GM23338 (cell line): ENCODE measurements around the gene TMEM125. TPM values are rescaled to one million over a fixed set of nuclear protein-coding genes. Genes with fewer than 3 reads are reported as not detected.

Source experiments
- ATAC-seq: fragments of 200-7000 bp; cut with Tn5 transposase; 3 replicates; pipeline ENCODE4 v1.9.1; 2020
- DNase-seq: peaks from one replicate; pipeline ENCODE4 v3.0.0-alpha.2; 2015; ENCODE audit warnings: low spot score
- H2AFZ ChIP-seq: fragments of 200-600 bp; sonication (generic); 2 replicates; pipeline ENCODE4 v1.8.0; 2016; ENCODE audit warnings: antibody characterized with exemption, mild to moderate bottlenecking, moderate library complexity
- H3F3A ChIP-seq: fragments of 200-600 bp; sonication (generic); replicated peaks from 2 replicates; pipeline ENCODE4 v1.8.0; 2017; ENCODE audit warnings: antibody characterized with exemption, mixed run types, low read depth
- H3K27ac ChIP-seq: fragments of 200-600 bp; sonication (generic); 2 replicates; pipeline ENCODE4 v1.6.1; 2016; ENCODE audit warnings: low read depth
- H3K27me3 ChIP-seq: fragments of 200-600 bp; sonication (generic); 2 replicates; pipeline ENCODE4 v1.8.0; 2016; ENCODE audit warnings: mild to moderate bottlenecking, mixed run types, moderate library complexity; ENCODE audit not compliant: insufficient read depth
- H3K36me3 ChIP-seq: fragments of 200-600 bp; sonication (generic); 2 replicates; pipeline ENCODE4 v1.8.0; 2016; ENCODE audit warnings: mild to moderate bottlenecking; ENCODE audit not compliant: insufficient read depth
- H3K4me1 ChIP-seq: fragments of 200-600 bp; sonication (generic); 2 replicates; pipeline ENCODE4 v1.8.0; 2016; ENCODE audit warnings: mild to moderate bottlenecking, moderate library complexity; ENCODE audit not compliant: insufficient read depth
- H3K4me2 ChIP-seq: fragments of 200-600 bp; sonication (generic); 2 replicates; pipeline ENCODE4 v1.7.1; 2017; ENCODE audit warnings: mixed run types
- H3K4me3 ChIP-seq: fragments of 200-600 bp; sonication (generic); 2 replicates; pipeline ENCODE4 v1.6.1; 2016; ENCODE audit warnings: mixed run types
- H3K79me2 ChIP-seq: fragments of 200-600 bp; sonication (generic); replicated peaks from 2 replicates; pipeline ENCODE4 v1.8.0; 2017; ENCODE audit warnings: mild to moderate bottlenecking; ENCODE audit not compliant: insufficient read depth
- H3K9me2 ChIP-seq: fragments of 200-600 bp; sonication (generic); 2 replicates; pipeline ENCODE4 v1.8.0; 2017; ENCODE audit not compliant: insufficient read depth
- H4K20me1 ChIP-seq: fragments of 200-600 bp; sonication (generic); replicated peaks from 2 replicates; pipeline ENCODE4 v1.8.0; 2017; ENCODE audit warnings: mild to moderate bottlenecking; ENCODE audit not compliant: insufficient read depth
- H3K27ac Mint-ChIP-seq: 2 replicates; pipeline ENCODE4 v1.8.0; 2020; ENCODE audit warnings: inconsistent platforms, mild to moderate bottlenecking, moderate library complexity, mixed read lengths
- H3K27me3 Mint-ChIP-seq: 3 replicates; pipeline ENCODE4 v1.8.0; 2022; ENCODE audit warnings: low read depth, mild to moderate bottlenecking, moderate library complexity, mixed read lengths, inconsistent platforms; ENCODE audit not compliant: insufficient read depth, poor library complexity
- H3K36me3 Mint-ChIP-seq: 3 replicates; pipeline ENCODE4 v1.8.0; 2021; ENCODE audit warnings: low read depth, mild to moderate bottlenecking, inconsistent platforms, moderate library complexity, mixed read lengths
- H3K4me1 Mint-ChIP-seq: 3 replicates; pipeline ENCODE4 v1.8.0; 2020; ENCODE audit warnings: mild to moderate bottlenecking, inconsistent platforms, mixed read lengths
- H3K4me3 Mint-ChIP-seq: 3 replicates; pipeline ENCODE4 v1.8.0; 2021; ENCODE audit warnings: moderate library complexity, mild to moderate bottlenecking, inconsistent platforms, mixed read lengths
- H3K9me3 Mint-ChIP-seq: 3 replicates; pipeline ENCODE4 v1.8.0; 2020; ENCODE audit warnings: moderate library complexity, mild to moderate bottlenecking, inconsistent platforms, mixed read lengths
- CREB1 ChIP-seq: fragments of 250-450 bp; sonication (Bioruptor Pico); IDR thresholded peaks from 2 replicates; pipeline ENCODE4 v1.5.0; 2020; ENCODE audit warnings: low read depth, mild to moderate bottlenecking, moderate library complexity
- CTCF ChIP-seq, 2 experiments: fragments of 200-600 bp in 1 of 2; sonication (generic) in 1 of 2; conservative IDR thresholded peaks; 2 replicates each; pipeline versions ENCODE4 v1.5.1 to v1.6.1; 2016 to 2017; ENCODE audit warnings: antibody characterized with exemption in 2 of 2, low read depth in 2 of 2, mild to moderate bottlenecking in 2 of 2, moderate library complexity in 1 of 2
- EZH2 ChIP-seq: fragments of 200-600 bp; sonication (generic); IDR thresholded peaks from one replicate; pipeline ENCODE4 v1.8.0; 2017; ENCODE audit warnings: antibody characterized with exemption, mild to moderate bottlenecking, low read depth; ENCODE audit not compliant: unreplicated experiment
- EZH2phosphoT487 ChIP-seq: fragments of 200-600 bp; sonication (generic); IDR thresholded peaks from one replicate; pipeline ENCODE4 v1.8.1; 2018; ENCODE audit warnings: antibody characterized with exemption; ENCODE audit not compliant: unreplicated experiment
- JUNB ChIP-seq: IDR thresholded peaks from one replicate; pipeline ENCODE4 v1.6.1; 2016; ENCODE audit warnings: antibody characterized with exemption; ENCODE audit not compliant: unreplicated experiment
- NANOG ChIP-seq: IDR thresholded peaks from 2 replicates; pipeline ENCODE4 v1.6.1; 2016; ENCODE audit warnings: antibody characterized with exemption, borderline replicate concordance
- POLR2AphosphoS5 ChIP-seq: IDR thresholded peaks from 2 replicates; pipeline ENCODE4 v1.6.1; 2016; ENCODE audit warnings: antibody characterized with exemption, low read depth
- STAT1 ChIP-seq: IDR thresholded peaks from one replicate; pipeline ENCODE4 v1.6.1; 2016; ENCODE audit warnings: antibody characterized with exemption; ENCODE audit not compliant: unreplicated experiment
- ZNF114 ChIP-seq: fragments of 250-450 bp; sonication (Bioruptor Pico); IDR thresholded peaks from 2 replicates; pipeline ENCODE4 v1.5.0; 2020; ENCODE audit warnings: mild to moderate bottlenecking, moderate library complexity
- ZNF331 ChIP-seq: fragments of 250-450 bp; sonication (Bioruptor Pico); IDR thresholded peaks from 2 replicates; pipeline ENCODE4 v1.5.0; 2020; ENCODE audit warnings: low read depth, mild to moderate bottlenecking, moderate library complexity
- polyA plus RNA-seq: library from polyadenylated mRNA; unstranded; fragments of >200 nt; fragmentation: Nextera tagmentation; extraction: Ambion mirVana; gene quantifications from 2 replicates; pipeline ENCODE4 v1.2.1, GENCODE V29; 2016
- total RNA-seq: library from RNA; depleted of rRNA; stranded (reverse); fragments of >200 nt; shearing (Covaris generic); gene quantifications from 2 replicates; pipeline ENCODE4 v1.2.3, GENCODE V29; 2014
- TF ChIP-seq, protein P1 (sequence below): IDR thresholded peaks from 2 replicates; pipeline ENCODE4 v1.6.1; 2016; ENCODE audit warnings: antibody characterized with exemption
- TF ChIP-seq, protein P2 (sequence below): fragments of 250-450 bp; sonication (Bioruptor Pico); IDR thresholded peaks from 2 replicates; pipeline ENCODE4 v1.5.0; 2020; ENCODE audit warnings: mild to moderate bottlenecking, moderate library complexity
- TF ChIP-seq, protein P3 (sequence below): IDR thresholded peaks from one replicate; pipeline ENCODE4 v1.6.1; 2018; ENCODE audit warnings: antibody characterized with exemption; ENCODE audit not compliant: unreplicated experiment

Gene TMEM125
- total and polyA plus RNA-seq, 2 experiments from 2014 or later, result 16.8 to 39.3 TPM

DNA sequence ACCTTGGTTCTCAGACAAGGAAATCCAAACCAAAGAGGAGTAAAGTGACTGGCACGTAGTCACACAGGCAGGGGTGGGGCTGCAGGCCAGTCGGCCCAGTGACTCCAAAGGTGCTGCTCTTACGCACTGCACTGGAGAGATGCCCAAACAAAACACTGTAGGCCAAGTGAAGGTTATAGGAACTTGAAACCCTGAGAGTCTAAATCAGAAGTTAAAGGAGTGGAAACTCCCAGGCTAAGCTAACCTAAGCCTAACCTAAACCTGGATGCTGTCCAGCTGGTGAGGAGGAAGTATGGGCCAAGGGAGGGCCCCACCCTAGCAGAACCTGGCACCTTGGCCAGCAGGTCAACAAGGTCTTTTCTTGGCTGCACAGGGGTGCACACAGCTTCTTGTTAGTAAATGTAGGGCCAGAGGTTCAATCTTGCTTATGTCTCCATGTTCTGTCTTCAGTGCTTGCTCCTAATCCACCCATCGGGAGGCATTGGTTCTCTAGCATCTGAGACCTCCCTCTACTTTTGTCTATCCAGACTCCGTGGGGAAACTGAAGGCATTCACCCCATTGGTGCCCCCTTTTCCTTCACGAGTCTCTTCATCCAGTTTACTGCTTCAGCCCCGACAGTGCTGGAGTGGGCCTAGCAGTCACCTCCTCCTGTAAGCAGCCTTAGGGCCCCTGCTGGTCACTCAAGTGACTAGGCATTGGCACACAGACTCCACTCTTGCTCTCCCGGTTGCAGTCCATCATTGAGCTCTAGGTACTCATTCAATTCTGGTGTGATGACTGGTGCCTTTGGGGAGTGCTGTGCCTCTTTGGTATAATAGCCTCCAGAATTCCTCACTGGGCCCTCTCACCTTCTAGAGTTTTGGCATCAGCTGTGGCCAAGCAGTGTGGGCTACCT, 12.9 kb upstream of the TMEM125 start:
- TF ChIP-seq, protein P1, sequence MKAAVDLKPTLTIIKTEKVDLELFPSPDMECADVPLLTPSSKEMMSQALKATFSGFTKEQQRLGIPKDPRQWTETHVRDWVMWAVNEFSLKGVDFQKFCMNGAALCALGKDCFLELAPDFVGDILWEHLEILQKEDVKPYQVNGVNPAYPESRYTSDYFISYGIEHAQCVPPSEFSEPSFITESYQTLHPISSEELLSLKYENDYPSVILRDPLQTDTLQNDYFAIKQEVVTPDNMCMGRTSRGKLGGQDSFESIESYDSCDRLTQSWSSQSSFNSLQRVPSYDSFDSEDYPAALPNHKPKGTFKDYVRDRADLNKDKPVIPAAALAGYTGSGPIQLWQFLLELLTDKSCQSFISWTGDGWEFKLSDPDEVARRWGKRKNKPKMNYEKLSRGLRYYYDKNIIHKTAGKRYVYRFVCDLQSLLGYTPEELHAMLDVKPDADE, result no peak
- TF ChIP-seq ZNF331 (CRISPR knock-in tag) (no peak), NANOG (no peak), POLR2AphosphoS5 (no peak), CTCF (conservative IDR thresholded peaks at IDR 0.05; ENCODE audit: low read depth in 2 of 2) (no peak), ZNF114 (CRISPR knock-in tag) (no peak), EZH2 (no peak), JUNB (no peak), STAT1 (no peak), CREB1 (CRISPR knock-in tag) (no peak), EZH2phosphoT487 (no peak)
- TF ChIP-seq, protein P2, sequence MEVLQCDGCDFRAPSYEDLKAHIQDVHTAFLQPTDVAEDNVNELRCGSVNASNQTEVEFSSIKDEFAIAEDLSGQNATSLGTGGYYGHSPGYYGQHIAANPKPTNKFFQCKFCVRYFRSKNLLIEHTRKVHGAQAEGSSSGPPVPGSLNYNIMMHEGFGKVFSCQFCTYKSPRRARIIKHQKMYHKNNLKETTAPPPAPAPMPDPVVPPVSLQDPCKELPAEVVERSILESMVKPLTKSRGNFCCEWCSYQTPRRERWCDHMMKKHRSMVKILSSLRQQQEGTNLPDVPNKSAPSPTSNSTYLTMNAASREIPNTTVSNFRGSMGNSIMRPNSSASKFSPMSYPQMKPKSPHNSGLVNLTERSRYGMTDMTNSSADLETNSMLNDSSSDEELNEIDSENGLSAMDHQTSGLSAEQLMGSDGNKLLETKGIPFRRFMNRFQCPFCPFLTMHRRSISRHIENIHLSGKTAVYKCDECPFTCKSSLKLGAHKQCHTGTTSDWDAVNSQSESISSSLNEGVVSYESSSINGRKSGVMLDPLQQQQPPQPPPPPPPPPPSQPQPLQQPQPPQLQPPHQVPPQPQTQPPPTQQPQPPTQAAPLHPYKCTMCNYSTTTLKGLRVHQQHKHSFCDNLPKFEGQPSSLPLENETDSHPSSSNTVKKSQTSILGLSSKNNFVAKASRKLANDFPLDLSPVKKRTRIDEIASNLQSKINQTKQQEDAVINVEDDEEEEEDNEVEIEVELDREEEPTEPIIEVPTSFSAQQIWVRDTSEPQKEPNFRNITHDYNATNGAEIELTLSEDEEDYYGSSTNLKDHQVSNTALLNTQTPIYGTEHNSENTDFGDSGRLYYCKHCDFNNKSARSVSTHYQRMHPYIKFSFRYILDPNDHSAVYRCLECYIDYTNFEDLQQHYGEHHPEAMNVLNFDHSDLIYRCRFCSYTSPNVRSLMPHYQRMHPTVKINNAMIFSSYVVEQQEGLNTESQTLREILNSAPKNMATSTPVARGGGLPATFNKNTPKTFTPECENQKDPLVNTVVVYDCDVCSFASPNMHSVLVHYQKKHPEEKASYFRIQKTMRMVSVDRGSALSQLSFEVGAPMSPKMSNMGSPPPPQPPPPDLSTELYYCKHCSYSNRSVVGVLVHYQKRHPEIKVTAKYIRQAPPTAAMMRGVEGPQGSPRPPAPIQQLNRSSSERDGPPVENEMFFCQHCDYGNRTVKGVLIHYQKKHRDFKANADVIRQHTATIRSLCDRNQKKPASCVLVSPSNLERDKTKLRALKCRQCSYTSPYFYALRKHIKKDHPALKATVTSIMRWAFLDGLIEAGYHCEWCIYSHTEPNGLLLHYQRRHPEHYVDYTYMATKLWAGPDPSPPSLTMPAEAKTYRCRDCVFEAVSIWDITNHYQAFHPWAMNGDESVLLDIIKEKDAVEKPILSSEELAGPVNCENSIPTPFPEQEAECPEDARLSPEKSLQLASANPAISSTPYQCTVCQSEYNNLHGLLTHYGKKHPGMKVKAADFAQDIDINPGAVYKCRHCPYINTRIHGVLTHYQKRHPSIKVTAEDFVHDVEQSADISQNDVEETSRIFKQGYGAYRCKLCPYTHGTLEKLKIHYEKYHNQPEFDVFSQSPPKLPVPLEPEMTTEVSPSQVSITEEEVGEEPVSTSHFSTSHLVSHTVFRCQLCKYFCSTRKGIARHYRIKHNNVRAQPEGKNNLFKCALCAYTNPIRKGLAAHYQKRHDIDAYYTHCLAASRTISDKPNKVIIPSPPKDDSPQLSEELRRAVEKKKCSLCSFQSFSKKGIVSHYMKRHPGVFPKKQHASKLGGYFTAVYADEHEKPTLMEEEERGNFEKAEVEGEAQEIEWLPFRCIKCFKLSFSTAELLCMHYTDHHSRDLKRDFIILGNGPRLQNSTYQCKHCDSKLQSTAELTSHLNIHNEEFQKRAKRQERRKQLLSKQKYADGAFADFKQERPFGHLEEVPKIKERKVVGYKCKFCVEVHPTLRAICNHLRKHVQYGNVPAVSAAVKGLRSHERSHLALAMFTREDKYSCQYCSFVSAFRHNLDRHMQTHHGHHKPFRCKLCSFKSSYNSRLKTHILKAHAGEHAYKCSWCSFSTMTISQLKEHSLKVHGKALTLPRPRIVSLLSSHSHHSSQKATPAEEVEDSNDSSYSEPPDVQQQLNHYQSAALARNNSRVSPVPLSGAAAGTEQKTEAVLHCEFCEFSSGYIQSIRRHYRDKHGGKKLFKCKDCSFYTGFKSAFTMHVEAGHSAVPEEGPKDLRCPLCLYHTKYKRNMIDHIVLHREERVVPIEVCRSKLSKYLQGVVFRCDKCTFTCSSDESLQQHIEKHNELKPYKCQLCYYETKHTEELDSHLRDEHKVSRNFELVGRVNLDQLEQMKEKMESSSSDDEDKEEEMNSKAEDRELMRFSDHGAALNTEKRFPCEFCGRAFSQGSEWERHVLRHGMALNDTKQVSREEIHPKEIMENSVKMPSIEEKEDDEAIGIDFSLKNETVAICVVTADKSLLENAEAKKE (CRISPR knock-in tag), result no peak
- TF ChIP-seq, protein P3, sequence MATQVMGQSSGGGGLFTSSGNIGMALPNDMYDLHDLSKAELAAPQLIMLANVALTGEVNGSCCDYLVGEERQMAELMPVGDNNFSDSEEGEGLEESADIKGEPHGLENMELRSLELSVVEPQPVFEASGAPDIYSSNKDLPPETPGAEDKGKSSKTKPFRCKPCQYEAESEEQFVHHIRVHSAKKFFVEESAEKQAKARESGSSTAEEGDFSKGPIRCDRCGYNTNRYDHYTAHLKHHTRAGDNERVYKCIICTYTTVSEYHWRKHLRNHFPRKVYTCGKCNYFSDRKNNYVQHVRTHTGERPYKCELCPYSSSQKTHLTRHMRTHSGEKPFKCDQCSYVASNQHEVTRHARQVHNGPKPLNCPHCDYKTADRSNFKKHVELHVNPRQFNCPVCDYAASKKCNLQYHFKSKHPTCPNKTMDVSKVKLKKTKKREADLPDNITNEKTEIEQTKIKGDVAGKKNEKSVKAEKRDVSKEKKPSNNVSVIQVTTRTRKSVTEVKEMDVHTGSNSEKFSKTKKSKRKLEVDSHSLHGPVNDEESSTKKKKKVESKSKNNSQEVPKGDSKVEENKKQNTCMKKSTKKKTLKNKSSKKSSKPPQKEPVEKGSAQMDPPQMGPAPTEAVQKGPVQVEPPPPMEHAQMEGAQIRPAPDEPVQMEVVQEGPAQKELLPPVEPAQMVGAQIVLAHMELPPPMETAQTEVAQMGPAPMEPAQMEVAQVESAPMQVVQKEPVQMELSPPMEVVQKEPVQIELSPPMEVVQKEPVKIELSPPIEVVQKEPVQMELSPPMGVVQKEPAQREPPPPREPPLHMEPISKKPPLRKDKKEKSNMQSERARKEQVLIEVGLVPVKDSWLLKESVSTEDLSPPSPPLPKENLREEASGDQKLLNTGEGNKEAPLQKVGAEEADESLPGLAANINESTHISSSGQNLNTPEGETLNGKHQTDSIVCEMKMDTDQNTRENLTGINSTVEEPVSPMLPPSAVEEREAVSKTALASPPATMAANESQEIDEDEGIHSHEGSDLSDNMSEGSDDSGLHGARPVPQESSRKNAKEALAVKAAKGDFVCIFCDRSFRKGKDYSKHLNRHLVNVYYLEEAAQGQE, result no peak
- Histone ChIP-seq H3K27ac (no peak overlapping the region), H3K4me3 (no peak overlapping the region), H3K36me3 (no peaks in the 10 kb centered on the region; the same call in 1 of the 2 replicates), H3K27me3 (no peaks in the 10 kb centered on the region), H2AFZ (no peak overlapping the region), H3K4me2 (no peak overlapping the region), H3K4me1 (no peaks in the 10 kb centered on the region), H4K20me1 (no peaks in the 10 kb centered on the region), H3K9me2 (peaks cover 4% of the 10 kb centered on the region; the same call in 1 of the 2 replicates), H3K79me2 (no peaks in the 10 kb centered on the region), H3F3A (no peaks in the 10 kb centered on the region)
- H3K27me3 Mint-ChIP-seq, result no peaks in the 10 kb centered on the region
- H3K4me3 Mint-ChIP-seq, result no peak overlapping the region
- peaks cover 50% of the 10 kb centered on the region for H3K36me3 Mint-ChIP-seq
- no peaks in the 10 kb centered on the region for H3K4me1 Mint-ChIP-seq
- no peak for ATAC-seq
- no peak for DNase-seq
- no peak overlapping the region for H3K27ac Mint-ChIP-seq
- peaks cover 68% of the 10 kb centered on the region for H3K9me3 Mint-ChIP-seq
